MM.1S (cell line): Measurements from ENCODE around the gene EXTL1.

Experiments used
- DNase-seq: peaks from one replicate; pipeline ENCODE4 v3.0.0-alpha.2; 2015
- H2AFZ ChIP-seq: fragments of 300-600 bp; sonication (generic); 2 replicates; pipeline ENCODE4 v1.6.0; 2016; ENCODE audit warnings: antibody characterized with exemption, low read length
- H3F3A ChIP-seq: fragments of 300-600 bp; sonication (generic); 2 replicates; pipeline ENCODE4 v1.6.1; 2016; ENCODE audit warnings: mild to moderate bottlenecking, antibody characterized with exemption, low read length, moderate library complexity, mixed read lengths; ENCODE audit not compliant: insufficient read depth
- H3K27ac ChIP-seq: fragments of 300-600 bp; sonication (generic); 2 replicates; pipeline ENCODE4 v1.5.1; 2016; ENCODE audit warnings: mild to moderate bottlenecking, low read length
- H3K27me3 ChIP-seq: fragments of 300-600 bp; sonication (generic); replicated peaks from 2 replicates; pipeline ENCODE4 v1.6.0; 2016; ENCODE audit warnings: low read length; ENCODE audit not compliant: insufficient read depth
- H3K36me3 ChIP-seq: fragments of 300-600 bp; sonication (generic); replicated peaks from 2 replicates; pipeline ENCODE4 v1.6.1; 2016; ENCODE audit warnings: mild to moderate bottlenecking, low read length, mixed read lengths; ENCODE audit not compliant: insufficient read depth
- H3K4me1 ChIP-seq: fragments of 300-600 bp; sonication (generic); 2 replicates; pipeline ENCODE4 v1.6.1; 2016; ENCODE audit warnings: low read length, mixed read lengths
- H3K4me2 ChIP-seq: fragments of 300-600 bp; sonication (generic); 2 replicates; pipeline ENCODE4 v1.6.0; 2016; ENCODE audit warnings: low read depth, low read length
- H3K4me3 ChIP-seq: fragments of 300-600 bp; sonication (generic); 2 replicates; pipeline ENCODE4 v1.5.1; 2016; ENCODE audit warnings: low read length, mixed read lengths
- H3K79me2 ChIP-seq: fragments of 300-600 bp; sonication (generic); 2 replicates; pipeline ENCODE4 v1.6.1; 2016; ENCODE audit warnings: mixed run types, low read length, mixed read lengths
- H3K9ac ChIP-seq: fragments of 300-600 bp; sonication (generic); 2 replicates; pipeline ENCODE4 v1.6.1; 2016; ENCODE audit warnings: low read length, mixed read lengths
- H3K9me2 ChIP-seq: fragments of 300-600 bp; sonication (generic); replicated peaks from 2 replicates; pipeline ENCODE4 v1.6.1; 2016; ENCODE audit warnings: mild to moderate bottlenecking, low read length, mixed read lengths; ENCODE audit not compliant: insufficient read depth
- H3K9me3 ChIP-seq: fragments of 300-600 bp; sonication (generic); replicated peaks from 2 replicates; pipeline ENCODE4 v1.6.1; 2016; ENCODE audit warnings: mild to moderate bottlenecking, low read length, mixed read lengths; ENCODE audit not compliant: insufficient read depth
- H4K20me1 ChIP-seq: fragments of 300-600 bp; sonication (generic); 2 replicates; pipeline ENCODE4 v1.6.1; 2016; ENCODE audit warnings: mild to moderate bottlenecking, low read length, moderate library complexity, mixed read lengths; ENCODE audit not compliant: insufficient read depth
- EZH2 ChIP-seq: fragments of 300-600 bp; sonication (generic); optimal IDR thresholded peaks from 2 replicates; pipeline ENCODE3; 2017; ENCODE audit warnings: low read depth, mild to moderate bottlenecking, antibody characterized with exemption, low read length, mixed read lengths
- EZH2phosphoT487 ChIP-seq: fragments of 300-600 bp; sonication (generic); IDR thresholded peaks from 2 replicates; pipeline ENCODE4 v1.6.1; 2018; ENCODE audit warnings: antibody characterized with exemption, low read length
- TF ChIP-seq, protein P1 (sequence below): fragments of 300-600 bp; sonication (generic); IDR thresholded peaks from 2 replicates; pipeline ENCODE4 v1.5.1; 2016; ENCODE audit warnings: antibody characterized with exemption, low read length, mixed read lengths

Gene EXTL1

GRCh38 chr1:26023826-26024225 lies 2.3 kb downstream of the EXTL1 start:
- H3K27me3 ChIP-seq, result peaks cover 9% of the 10 kb centered on the region; the same call in 1 of the 2 replicates
- no peaks in the 10 kb centered on the region for H4K20me1 ChIP-seq
- no peak overlapping the region for H3K27ac ChIP-seq
- no peaks in the 10 kb centered on the region for H3F3A ChIP-seq
- DNase-seq, result no peak
- no peak overlapping the region for H3K4me3 ChIP-seq
- no peaks in the 10 kb centered on the region for H3K36me3 ChIP-seq
- no peak overlapping the region for H2AFZ ChIP-seq
- H3K4me1 ChIP-seq, result peaks cover 6% of the 10 kb centered on the region; the same call in 1 of the 2 replicates
- no peak overlapping the region for H3K4me2 ChIP-seq
- no peaks in the 10 kb centered on the region for H3K79me2 ChIP-seq
- H3K9ac ChIP-seq, result no peak overlapping the region
- H3K9me3 ChIP-seq, result no peaks in the 10 kb centered on the region
- no peaks in the 10 kb centered on the region for H3K9me2 ChIP-seq
- TF ChIP-seq, protein P1, sequence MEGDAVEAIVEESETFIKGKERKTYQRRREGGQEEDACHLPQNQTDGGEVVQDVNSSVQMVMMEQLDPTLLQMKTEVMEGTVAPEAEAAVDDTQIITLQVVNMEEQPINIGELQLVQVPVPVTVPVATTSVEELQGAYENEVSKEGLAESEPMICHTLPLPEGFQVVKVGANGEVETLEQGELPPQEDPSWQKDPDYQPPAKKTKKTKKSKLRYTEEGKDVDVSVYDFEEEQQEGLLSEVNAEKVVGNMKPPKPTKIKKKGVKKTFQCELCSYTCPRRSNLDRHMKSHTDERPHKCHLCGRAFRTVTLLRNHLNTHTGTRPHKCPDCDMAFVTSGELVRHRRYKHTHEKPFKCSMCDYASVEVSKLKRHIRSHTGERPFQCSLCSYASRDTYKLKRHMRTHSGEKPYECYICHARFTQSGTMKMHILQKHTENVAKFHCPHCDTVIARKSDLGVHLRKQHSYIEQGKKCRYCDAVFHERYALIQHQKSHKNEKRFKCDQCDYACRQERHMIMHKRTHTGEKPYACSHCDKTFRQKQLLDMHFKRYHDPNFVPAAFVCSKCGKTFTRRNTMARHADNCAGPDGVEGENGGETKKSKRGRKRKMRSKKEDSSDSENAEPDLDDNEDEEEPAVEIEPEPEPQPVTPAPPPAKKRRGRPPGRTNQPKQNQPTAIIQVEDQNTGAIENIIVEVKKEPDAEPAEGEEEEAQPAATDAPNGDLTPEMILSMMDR, result no peak
- TF ChIP-seq EZH2phosphoT487, result no peak

DNA sequence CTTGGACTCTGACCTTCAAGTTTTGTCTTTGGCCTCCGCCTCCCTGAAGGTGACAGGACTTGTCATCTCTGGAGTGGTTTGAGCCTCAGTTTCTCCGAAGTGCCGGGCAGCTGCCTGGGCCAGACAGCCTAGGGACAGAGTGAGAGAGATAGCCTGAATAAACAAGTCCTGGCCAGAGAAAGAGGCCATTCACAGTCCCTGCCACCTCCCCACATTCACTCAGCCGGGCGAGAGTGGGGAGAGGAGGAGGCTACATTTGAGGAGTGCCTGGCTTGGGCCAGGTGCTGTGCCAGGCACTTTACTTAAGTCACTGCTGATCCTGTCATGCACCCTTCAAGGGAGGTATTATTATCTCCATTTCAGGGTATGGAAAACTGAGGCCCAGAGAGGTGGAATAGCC lies 3.5 kb downstream of the EXTL1 start:
- no peak overlapping the region for H3K4me2 ChIP-seq
- TF ChIP-seq, protein P1, result no peak
- TF ChIP-seq EZH2, result no peak
- TF ChIP-seq EZH2phosphoT487, result no peak

DNA sequence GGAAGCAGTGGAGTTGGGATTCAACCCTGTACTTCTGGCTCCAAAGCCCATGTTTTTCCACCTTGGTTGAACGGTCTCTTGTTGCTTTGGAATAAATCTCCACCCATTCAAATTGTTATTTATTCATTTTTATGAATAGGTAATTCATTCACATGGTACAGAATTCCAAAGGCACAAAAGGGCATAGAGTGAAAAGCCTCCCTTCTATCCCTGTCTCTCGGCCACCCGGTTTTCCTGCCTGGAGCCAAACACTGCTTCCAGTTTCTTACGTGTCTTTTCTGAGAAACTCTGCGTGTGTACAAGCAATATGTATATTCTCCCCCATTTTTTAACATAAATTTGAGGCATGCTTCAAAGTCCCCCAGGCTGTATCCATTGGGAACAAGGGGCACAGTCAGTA lies 3.9 kb downstream of the EXTL1 start:
- Histone ChIP-seq H2AFZ (no peak overlapping the region), H3K27me3 (peaks cover 18% of the 10 kb centered on the region), H3K9ac (no peak overlapping the region), H3K9me2 (no peaks in the 10 kb centered on the region), H3K4me3 (no peak overlapping the region), H4K20me1 (no peaks in the 10 kb centered on the region), H3F3A (no peaks in the 10 kb centered on the region), H3K36me3 (no peaks in the 10 kb centered on the region), H3K27ac (no peak overlapping the region), H3K4me1 (no peaks in the 10 kb centered on the region), H3K9me3 (no peaks in the 10 kb centered on the region), H3K79me2 (no peaks in the 10 kb centered on the region), H3K4me2 (no peak overlapping the region)
- no peak for DNase-seq
- TF ChIP-seq, protein P1, result no peak
- TF ChIP-seq EZH2 (no peak), EZH2phosphoT487 (no peak)

More for the DNA sequence above, 3.5 kb downstream of the EXTL1 start:
- Histone ChIP-seq H3K9me2 (no peaks in the 10 kb centered on the region), H3F3A (no peaks in the 10 kb centered on the region), H2AFZ (no peak overlapping the region), H3K79me2 (no peaks in the 10 kb centered on the region), H3K27me3 (peaks cover 16% of the 10 kb centered on the region; the same call in 1 of the 2 replicates), H3K27ac (no peak overlapping the region), H4K20me1 (no peaks in the 10 kb centered on the region), H3K9ac (no peak overlapping the region), H3K4me1 (no peaks in the 10 kb centered on the region), H3K9me3 (no peaks in the 10 kb centered on the region), H3K4me3 (no peak overlapping the region), H3K36me3 (no peaks in the 10 kb centered on the region)
- no peak for DNase-seq
